Measurements from ENCODE around the gene RAB11FIP5.

DNA sequence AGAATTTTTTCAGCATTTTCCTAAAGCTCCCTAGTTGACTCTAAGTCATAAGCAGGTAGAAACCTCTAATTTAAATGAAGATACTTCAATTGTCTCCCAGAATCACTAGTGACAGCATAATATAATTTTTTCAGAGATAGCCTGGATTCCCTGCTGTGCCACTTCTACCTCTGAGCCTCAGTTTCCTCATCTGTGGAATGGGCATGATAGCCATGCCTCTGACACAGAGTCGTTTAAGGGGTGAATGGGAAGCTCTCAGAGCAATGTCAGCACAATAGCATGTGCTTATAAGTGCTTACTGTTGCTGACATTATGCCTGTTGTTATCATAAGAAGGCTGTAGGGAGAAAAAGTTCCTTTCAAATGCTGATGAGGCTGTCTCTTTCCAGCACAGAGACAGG is 89.3 kb downstream of the RAB11FIP5 start:
- TF ChIP-seq RCOR1 (IDR thresholded peaks at IDR 0.05; ENCODE audit: borderline replicate concordance in 1 of 2, low read depth in 2 of 2, low read length in 2 of 2) (no peak), ZNF143 (CRISPR knock-in tag; IDR thresholded peaks at IDR 0.05) (no peak), ZNF778 (CRISPR knock-in tag; IDR thresholded peaks at IDR 0.05) (no peak), CEBPB (tag; IDR thresholded peaks at IDR 0.05) (no peak), PURB (CRISPR knock-in tag; IDR thresholded peaks at IDR 0.05; ENCODE audit: low read depth) (no peak), POLR2A (conservative IDR thresholded peaks at IDR 0.05) (no peak), MEIS2 (IDR thresholded peaks at IDR 0.05; ENCODE audit: partially characterized antibody) (no peak), FOXM1 (IDR thresholded peaks at IDR 0.05; ENCODE audit: low read depth) (no peak), FOXM1 (CRISPR knock-in tag; IDR thresholded peaks at IDR 0.05; ENCODE audit: low read depth) (no peak), ZZZ3 (IDR thresholded peaks at IDR 0.05) (no peak), BCOR (IDR thresholded peaks at IDR 0.05) (peak; percentile 64; the same call in 1 of the 2 replicates)
- TF ChIP-seq, protein P1, sequence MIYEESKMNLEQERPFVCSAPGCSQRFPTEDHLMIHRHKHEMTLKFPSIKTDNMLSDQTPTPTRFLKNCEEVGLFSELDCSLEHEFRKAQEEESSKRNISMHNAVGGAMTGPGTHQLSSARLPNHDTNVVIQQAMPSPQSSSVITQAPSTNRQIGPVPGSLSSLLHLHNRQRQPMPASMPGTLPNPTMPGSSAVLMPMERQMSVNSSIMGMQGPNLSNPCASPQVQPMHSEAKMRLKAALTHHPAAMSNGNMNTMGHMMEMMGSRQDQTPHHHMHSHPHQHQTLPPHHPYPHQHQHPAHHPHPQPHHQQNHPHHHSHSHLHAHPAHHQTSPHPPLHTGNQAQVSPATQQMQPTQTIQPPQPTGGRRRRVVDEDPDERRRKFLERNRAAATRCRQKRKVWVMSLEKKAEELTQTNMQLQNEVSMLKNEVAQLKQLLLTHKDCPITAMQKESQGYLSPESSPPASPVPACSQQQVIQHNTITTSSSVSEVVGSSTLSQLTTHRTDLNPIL (CRISPR knock-in tag; IDR thresholded peaks at IDR 0.05): no peak
- TF ChIP-seq, protein P2, sequence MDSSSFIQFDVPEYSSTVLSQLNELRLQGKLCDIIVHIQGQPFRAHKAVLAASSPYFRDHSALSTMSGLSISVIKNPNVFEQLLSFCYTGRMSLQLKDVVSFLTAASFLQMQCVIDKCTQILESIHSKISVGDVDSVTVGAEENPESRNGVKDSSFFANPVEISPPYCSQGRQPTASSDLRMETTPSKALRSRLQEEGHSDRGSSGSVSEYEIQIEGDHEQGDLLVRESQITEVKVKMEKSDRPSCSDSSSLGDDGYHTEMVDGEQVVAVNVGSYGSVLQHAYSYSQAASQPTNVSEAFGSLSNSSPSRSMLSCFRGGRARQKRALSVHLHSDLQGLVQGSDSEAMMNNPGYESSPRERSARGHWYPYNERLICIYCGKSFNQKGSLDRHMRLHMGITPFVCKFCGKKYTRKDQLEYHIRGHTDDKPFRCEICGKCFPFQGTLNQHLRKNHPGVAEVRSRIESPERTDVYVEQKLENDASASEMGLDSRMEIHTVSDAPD (CRISPR knock-in tag; IDR thresholded peaks at IDR 0.05): no peak
- TF ChIP-seq, protein P3, sequence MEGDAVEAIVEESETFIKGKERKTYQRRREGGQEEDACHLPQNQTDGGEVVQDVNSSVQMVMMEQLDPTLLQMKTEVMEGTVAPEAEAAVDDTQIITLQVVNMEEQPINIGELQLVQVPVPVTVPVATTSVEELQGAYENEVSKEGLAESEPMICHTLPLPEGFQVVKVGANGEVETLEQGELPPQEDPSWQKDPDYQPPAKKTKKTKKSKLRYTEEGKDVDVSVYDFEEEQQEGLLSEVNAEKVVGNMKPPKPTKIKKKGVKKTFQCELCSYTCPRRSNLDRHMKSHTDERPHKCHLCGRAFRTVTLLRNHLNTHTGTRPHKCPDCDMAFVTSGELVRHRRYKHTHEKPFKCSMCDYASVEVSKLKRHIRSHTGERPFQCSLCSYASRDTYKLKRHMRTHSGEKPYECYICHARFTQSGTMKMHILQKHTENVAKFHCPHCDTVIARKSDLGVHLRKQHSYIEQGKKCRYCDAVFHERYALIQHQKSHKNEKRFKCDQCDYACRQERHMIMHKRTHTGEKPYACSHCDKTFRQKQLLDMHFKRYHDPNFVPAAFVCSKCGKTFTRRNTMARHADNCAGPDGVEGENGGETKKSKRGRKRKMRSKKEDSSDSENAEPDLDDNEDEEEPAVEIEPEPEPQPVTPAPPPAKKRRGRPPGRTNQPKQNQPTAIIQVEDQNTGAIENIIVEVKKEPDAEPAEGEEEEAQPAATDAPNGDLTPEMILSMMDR (IDR thresholded peaks at IDR 0.05 in 2 of 3, conservative IDR thresholded peaks at IDR 0.05 in 1 of 3; ENCODE audit: insufficient read depth in 2 of 3, low read depth in 1 of 3, low read length in 3 of 3): no peak
